ENCODE measurements around the gene RPL11. TPM values are rescaled to one million over a fixed set of nuclear protein-coding genes. Genes with fewer than 3 reads are reported as not detected.
"Not testable (repeated sequence)": the region's sequence is repeated elsewhere in the genome, so short reads cannot be mapped to it uniquely, and the experiment has no call there.

The RPL11 gene
- total RNA-seq, 1 experiment from 2014 or later: 865 TPM

DNA sequence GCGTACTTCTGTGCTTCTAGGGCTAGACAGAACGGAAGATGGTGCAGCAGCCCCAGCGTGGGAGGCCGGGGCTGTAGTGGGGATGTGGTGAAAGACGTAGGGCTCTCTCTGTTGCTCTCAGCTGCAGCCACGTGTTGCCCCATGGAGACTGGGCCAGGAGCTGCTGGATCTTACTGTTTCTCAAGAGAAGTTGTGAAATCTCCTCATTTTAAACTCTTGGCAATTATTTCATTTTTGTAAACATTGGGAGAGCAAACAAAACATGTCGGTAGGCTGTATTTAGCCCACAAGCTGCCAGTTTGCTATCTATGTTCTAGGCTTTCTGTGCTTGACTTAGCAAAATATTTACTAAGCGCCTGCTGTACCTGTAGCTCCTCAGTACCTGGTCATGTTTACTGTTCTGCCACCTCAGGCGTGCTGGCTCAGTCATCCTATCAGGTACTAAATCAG is 35.8 kb downstream of the RPL11 start:
- in situ Hi-C loops (cut with HindIII; ENCODE audit: low pct_unique_long_range_greater_than_20kb, low sequenced_read_pairs) (no loop called here), intact Hi-C loops (cut with micrococcal nuclease; ENCODE audit: unreplicated experiment) (no loop called here)
- no peak for DNase-seq (ENCODE audit: low read depth, low spot score)
- Histone ChIP-seq H3K9me3 (ENCODE audit: control insufficient read depth, insufficient read depth, low read depth, low read length) (no peaks in the 10 kb centered on the region), H3K36me3 (ENCODE audit: control insufficient read depth, insufficient read depth, low read length) (no peaks in the 10 kb centered on the region), H3K4me1 (ENCODE audit: control insufficient read depth, insufficient read depth, low read length) (peaks cover 5% of the 10 kb centered on the region; the same call in 1 of the 2 replicates), H3K4me3 (ENCODE audit: low read depth in 2 of 2, low read length in 2 of 2) (no peak overlapping the region), H3K27ac (ENCODE audit: low read length) (no peak overlapping the region), H3K27me3 (ENCODE audit: control insufficient read depth, insufficient read depth, low read length) (no peaks in the 10 kb centered on the region)
- no TSS peak for BruUV-seq (replicated peaks)
- no peak for ATAC-seq
- CTCF ChIA-PET: no interaction called here
- TF ChIP-seq, protein P1, sequence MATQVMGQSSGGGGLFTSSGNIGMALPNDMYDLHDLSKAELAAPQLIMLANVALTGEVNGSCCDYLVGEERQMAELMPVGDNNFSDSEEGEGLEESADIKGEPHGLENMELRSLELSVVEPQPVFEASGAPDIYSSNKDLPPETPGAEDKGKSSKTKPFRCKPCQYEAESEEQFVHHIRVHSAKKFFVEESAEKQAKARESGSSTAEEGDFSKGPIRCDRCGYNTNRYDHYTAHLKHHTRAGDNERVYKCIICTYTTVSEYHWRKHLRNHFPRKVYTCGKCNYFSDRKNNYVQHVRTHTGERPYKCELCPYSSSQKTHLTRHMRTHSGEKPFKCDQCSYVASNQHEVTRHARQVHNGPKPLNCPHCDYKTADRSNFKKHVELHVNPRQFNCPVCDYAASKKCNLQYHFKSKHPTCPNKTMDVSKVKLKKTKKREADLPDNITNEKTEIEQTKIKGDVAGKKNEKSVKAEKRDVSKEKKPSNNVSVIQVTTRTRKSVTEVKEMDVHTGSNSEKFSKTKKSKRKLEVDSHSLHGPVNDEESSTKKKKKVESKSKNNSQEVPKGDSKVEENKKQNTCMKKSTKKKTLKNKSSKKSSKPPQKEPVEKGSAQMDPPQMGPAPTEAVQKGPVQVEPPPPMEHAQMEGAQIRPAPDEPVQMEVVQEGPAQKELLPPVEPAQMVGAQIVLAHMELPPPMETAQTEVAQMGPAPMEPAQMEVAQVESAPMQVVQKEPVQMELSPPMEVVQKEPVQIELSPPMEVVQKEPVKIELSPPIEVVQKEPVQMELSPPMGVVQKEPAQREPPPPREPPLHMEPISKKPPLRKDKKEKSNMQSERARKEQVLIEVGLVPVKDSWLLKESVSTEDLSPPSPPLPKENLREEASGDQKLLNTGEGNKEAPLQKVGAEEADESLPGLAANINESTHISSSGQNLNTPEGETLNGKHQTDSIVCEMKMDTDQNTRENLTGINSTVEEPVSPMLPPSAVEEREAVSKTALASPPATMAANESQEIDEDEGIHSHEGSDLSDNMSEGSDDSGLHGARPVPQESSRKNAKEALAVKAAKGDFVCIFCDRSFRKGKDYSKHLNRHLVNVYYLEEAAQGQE (IDR thresholded peaks at IDR 0.05; ENCODE audit: insufficient read depth in 1 of 2, low read depth in 2 of 2, low read length in 1 of 2): no peak
- TF ChIP-seq, protein P2, sequence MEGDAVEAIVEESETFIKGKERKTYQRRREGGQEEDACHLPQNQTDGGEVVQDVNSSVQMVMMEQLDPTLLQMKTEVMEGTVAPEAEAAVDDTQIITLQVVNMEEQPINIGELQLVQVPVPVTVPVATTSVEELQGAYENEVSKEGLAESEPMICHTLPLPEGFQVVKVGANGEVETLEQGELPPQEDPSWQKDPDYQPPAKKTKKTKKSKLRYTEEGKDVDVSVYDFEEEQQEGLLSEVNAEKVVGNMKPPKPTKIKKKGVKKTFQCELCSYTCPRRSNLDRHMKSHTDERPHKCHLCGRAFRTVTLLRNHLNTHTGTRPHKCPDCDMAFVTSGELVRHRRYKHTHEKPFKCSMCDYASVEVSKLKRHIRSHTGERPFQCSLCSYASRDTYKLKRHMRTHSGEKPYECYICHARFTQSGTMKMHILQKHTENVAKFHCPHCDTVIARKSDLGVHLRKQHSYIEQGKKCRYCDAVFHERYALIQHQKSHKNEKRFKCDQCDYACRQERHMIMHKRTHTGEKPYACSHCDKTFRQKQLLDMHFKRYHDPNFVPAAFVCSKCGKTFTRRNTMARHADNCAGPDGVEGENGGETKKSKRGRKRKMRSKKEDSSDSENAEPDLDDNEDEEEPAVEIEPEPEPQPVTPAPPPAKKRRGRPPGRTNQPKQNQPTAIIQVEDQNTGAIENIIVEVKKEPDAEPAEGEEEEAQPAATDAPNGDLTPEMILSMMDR (IDR thresholded peaks at IDR 0.05): no peak
- TF ChIP-seq TCF7L2 (IDR thresholded peaks at IDR 0.05; ENCODE audit: low read depth, low read length): no peak
- POLR2A ChIA-PET: interaction anchor here (0.6 kb wide), 1 partner anchor 151 kb away, joined by 3 read pairs; no protein-coding TSS in a partner anchor

DNA sequence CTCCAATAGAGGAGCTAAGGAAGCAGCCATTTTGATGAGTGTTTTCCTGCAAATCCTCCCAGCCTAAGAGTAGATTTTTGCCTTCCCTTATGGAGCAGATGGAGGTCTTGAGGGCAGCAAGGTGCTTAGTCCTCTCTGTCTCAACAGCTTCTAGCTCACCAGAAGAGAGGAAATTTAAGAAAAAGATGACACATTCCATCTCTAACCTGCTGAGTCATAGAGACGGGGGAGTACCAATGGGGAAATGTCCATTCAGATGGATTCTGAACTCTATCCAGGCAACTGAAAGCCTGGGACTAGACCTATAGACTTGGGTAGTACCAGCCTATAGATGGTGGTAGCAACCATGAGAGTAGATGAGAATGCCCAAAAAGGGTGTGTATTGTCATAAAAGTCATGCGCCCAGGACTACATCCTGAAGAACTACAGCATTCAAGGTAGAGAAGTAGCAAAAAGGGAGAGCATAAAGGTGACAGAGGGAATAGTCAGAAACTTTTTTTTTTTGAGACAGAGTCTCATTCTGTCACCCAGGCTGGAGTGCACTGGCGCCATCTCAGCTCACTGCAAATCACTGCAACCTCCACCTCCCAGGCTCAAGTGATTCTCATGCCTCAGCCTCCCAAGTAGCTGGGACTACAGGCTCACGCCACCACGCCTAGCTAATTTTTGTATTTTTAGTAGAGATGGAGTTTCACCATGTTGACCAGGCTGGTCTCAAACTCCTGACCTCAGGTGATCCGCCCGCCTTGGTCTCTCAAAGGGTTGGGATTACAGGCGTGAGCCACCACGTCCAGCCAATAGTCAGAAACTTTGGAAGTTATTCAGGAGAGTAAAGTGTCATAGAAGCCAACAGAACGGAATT is 41.0 kb downstream of the RPL11 start:
- Histone ChIP-seq H3K27ac (ENCODE audit: low read length) (no peak overlapping the region), H3K4me1 (ENCODE audit: control insufficient read depth, insufficient read depth, low read length) (no peaks in the 10 kb centered on the region), H3K36me3 (ENCODE audit: control insufficient read depth, insufficient read depth, low read length) (no peaks in the 10 kb centered on the region), H3K9me3 (ENCODE audit: control insufficient read depth, insufficient read depth, low read depth, low read length) (no peaks in the 10 kb centered on the region), H3K4me3 (ENCODE audit: low read depth in 2 of 2, low read length in 2 of 2) (no peak overlapping the region), H3K27me3 (ENCODE audit: control insufficient read depth, insufficient read depth, low read length) (no peaks in the 10 kb centered on the region)
- ATAC-seq: no peak
- TF ChIP-seq, protein P1 (IDR thresholded peaks at IDR 0.05; ENCODE audit: insufficient read depth in 1 of 2, low read depth in 2 of 2, low read length in 1 of 2): no peak
- TF ChIP-seq, protein P2 (IDR thresholded peaks at IDR 0.05): no peak
- TF ChIP-seq POLR2AphosphoS5 (IDR thresholded peaks at IDR 0.05; ENCODE audit: low read depth, low read length) (no peak), TCF7L2 (IDR thresholded peaks at IDR 0.05; ENCODE audit: low read depth, low read length) (no peak), SIN3A (IDR thresholded peaks at IDR 0.05; ENCODE audit: borderline replicate concordance, insufficient read depth, low read depth, low read length) (no peak)
- ChIA-PET CTCF (no interaction called here), POLR2A (no interaction called here)
- no peak for DNase-seq (ENCODE audit: low read depth, low spot score)
- intact Hi-C loops (cut with micrococcal nuclease; ENCODE audit: unreplicated experiment): no loop called here
- BruUV-seq (replicated peaks): no TSS peak
- in situ Hi-C loops (cut with HindIII; ENCODE audit: low pct_unique_long_range_greater_than_20kb, low sequenced_read_pairs): no loop called here

DNA sequence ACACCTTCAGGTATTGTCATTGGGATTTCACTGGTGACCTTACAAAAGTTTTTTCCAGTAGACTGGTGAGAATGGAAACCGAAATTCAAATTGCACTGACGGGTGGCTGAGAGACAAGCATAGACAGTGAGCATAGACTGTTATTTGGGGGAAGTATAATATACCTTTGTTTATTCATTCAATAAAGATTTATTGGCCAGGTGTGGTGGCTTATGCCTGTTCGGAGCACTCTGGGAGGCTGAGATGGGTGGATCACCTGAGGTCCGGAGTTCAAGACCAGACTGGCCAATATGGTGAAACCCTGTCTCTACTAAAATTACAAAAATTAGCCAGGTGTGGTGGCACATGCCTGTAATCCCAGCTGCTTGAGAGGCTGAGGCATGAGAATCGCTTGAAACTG is 41.7 kb downstream of the RPL11 start:
- BruUV-seq (replicated peaks); intact Hi-C loops (cut with micrococcal nuclease; ENCODE audit: unreplicated experiment); POLR2A ChIA-PET: not testable (repeated sequence)

More for the DNA sequence above, 41.7 kb downstream of the RPL11 start:
- H3K9me3 ChIP-seq (ENCODE audit: control insufficient read depth, insufficient read depth, low read depth, low read length); CTCF ChIA-PET; H3K36me3 ChIP-seq (ENCODE audit: control insufficient read depth, insufficient read depth, low read length); H3K4me1 ChIP-seq (ENCODE audit: control insufficient read depth, insufficient read depth, low read length); H3K27ac ChIP-seq (ENCODE audit: low read length); H3K4me3 ChIP-seq (ENCODE audit: low read depth in 2 of 2, low read length in 2 of 2); in situ Hi-C loops (cut with HindIII; ENCODE audit: low pct_unique_long_range_greater_than_20kb, low sequenced_read_pairs); H3K27me3 ChIP-seq (ENCODE audit: control insufficient read depth, insufficient read depth, low read length); DNase-seq (ENCODE audit: low read depth, low spot score); ATAC-seq: not testable (repeated sequence)
